ENCODE measurements around the gene DYRK2. TPM values are rescaled to one million over a fixed set of nuclear protein-coding genes. Genes with fewer than 3 reads are reported as not detected.

Gene DYRK2
- total RNA-seq (2014; rRNA removed; shearing (Covaris generic)) = 8.3 and 18.5 TPM in 2 replicates

- DNase-seq (ENCODE audit: low read depth) = peak; percentile 75
These were observed at the start of gene DYRK2 for GRCh38 chr12:67648521-67649260. Gene DYRK2, plus strand, starts transcription at chr12:67648745. Its CDS starts 389 bp downstream, at chr12:67649134.

- DNase-seq (ENCODE audit: low read depth) = no peak
These were observed 48.9 kb upstream of the DYRK2 start for GRCh38 chr12:67599691-67600090.

DNA sequence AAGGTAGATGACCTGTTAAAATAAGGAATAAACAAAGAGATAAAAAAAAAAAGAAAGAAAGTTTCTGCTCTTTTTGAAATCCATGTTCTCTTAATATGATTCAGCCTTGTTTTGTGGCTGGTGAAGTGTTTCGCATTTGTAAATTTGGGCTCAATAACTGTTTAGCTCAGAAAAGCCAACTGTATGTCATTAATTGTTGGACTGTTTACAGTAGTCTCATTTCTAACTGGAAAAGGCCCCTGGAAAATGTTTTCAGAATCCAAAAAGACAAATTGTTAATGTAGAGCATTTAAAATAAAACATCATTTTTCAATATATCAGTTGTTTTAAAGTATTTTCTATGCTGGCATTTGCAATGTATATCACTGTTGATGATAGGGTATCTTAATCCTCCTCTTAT, 47.4 kb upstream of the DYRK2 start:
- DNase-seq (ENCODE audit: low read depth) = no peak

DNA sequence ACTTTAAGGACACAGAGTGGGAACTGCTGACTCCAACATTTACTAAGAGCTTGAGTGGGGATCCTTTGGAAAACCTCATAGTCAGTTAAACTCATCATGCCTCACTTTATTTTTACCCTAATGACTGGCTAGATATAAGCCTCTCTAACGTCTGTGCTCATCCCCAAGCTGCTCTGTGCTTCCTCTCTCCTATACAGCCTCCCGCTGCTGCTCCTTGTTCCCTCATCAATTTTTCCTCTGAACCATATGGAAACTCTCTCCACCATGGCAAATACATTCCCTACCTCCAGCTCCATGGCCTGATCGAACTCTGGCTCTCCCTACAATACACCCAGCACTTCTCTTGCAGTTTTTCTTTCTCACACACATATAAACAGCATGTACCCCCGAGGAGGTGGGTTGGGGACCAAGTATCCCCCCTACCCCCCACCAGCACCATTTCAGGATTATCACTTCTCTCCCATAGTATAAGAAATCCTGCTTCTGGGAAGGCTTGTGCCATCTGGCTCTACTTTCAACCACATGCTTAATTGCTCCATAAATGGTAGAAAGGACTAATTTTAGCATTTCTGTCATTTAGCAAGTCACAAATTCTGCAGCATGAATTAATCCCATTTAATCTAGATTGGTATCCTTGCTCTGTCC, 39.2 kb upstream of the DYRK2 start:
- no peak for DNase-seq (ENCODE audit: low read depth)

- DNase-seq (ENCODE audit: low read depth) = no peak
These were observed 35.5 kb upstream of the DYRK2 start for GRCh38 chr12:67613040-67613439.

DNA sequence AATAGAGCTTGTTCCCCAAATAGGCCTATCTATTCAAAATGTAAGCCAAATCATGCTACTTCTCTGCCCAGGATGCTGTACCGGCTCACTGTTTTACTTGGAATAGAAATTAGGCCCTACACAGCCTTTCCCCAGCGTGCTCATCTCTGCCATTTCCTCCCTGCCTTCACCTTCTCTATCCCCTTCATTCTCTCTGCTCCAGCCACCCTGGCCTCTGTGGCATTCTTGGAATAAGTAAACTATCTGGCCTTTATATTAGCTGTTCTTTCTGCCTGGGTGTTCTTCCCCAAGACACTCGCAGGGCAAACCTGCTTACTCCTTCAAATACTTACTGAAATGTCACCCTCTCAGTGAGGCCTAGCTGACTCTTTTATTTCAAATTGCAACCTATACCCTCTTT, 30.9 kb upstream of the DYRK2 start:
- DNase-seq (ENCODE audit: low read depth) = no peak

DNA sequence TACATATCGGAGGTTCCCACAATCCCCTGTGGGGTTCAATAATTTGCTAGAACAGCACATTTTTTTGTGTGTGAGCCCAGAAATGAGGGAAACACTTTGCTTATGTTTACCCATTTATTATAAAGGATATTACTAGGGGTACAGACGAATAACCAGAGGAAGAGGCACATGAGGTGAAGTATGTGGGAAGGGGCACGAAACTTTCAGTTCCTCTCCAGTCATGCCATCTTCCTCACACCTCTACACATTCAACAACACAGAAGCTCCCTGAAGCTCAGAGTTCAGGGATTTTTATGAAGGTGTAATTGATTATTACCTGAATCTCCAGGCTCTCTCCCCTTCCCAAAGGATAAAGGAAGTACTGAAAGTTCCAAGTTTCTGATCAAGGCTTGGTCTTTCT, 30.2 kb upstream of the DYRK2 start:
- no peak for DNase-seq (ENCODE audit: low read depth)

DNA sequence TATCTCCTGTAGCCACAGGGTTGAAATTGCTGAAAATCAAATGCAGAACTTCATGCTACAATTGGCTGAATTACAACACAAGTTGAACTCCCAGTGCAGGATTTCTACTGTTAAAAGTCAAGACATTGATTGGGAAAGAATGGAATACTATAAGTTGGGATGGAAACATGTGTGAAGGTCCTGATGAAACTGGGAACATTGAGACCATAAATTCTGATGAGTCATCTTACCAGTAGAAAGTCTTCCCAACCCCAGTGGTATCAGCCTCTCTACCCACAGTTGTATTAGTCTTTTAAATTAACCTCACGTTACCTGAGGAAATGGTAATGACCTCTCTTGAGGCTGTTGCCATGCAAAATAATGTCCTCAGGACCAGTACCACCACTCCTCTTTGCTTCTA, 27.4 kb upstream of the DYRK2 start:
- peak; percentile 4 for DNase-seq (ENCODE audit: low read depth)

- DNase-seq (ENCODE audit: low read depth) = no peak
These were observed 26.6 kb upstream of the DYRK2 start for GRCh38 chr12:67621926-67622325.

DNA sequence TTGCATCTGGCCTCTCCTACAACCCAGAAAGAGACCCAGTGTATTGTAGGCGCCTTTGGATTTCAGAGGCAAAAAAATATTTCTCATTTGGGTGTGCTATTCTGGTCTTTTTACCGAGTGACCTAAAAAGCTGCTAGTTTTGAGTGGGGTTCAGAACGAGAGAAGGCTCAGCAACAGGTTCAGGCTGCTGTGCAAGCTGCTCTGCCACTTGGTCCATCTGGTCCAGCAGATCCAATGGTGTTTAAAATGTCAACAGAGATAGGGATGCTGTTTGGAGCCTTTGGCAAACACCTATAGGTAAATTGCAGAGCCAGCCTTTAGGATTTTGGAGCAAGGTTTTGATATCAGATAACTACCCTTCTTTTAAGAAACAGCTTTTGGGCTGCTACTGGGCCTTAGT, 25.3 kb upstream of the DYRK2 start:
- DNase-seq (ENCODE audit: low read depth) = no peak

DNA sequence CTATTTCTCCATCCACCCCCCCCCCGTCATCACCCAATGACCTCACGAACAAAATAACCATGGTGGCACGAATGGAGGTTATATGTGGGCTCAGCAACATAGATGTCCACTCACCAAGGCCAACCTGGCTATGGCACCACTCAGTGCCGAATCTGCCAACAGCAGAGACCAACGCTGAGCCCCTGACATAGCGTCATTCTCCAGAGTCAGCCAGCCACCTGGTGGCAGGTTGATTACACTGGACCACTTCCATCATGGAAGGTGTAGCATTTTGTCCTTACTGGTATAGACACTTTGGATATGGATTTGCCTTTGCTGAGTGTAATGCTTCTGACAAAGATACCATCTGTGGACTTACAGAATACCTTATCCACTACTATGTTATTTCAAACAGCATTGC, 24.2 kb upstream of the DYRK2 start:
- no peak for DNase-seq (ENCODE audit: low read depth)

GRCh38 chr12:67625004-67625403, 23.5 kb upstream of the DYRK2 start:
- DNase-seq (ENCODE audit: low read depth) = no peak

- DNase-seq (ENCODE audit: low read depth) = no peak
These were observed 22.4 kb upstream of the DYRK2 start for GRCh38 chr12:67626156-67626555.

- DNase-seq (ENCODE audit: low read depth) = peak; percentile 76
These were observed 18.0 kb upstream of the DYRK2 start for GRCh38 chr12:67630373-67631088.

GRCh38 chr12:67632005-67632404, 16.5 kb upstream of the DYRK2 start:
- no peak for DNase-seq (ENCODE audit: low read depth)

GRCh38 chr12:67633024-67633610, 15.4 kb upstream of the DYRK2 start:
- no peak for DNase-seq (ENCODE audit: low read depth)

- no peak for DNase-seq (ENCODE audit: low read depth)
These were observed 14.8 kb upstream of the DYRK2 start for GRCh38 chr12:67633708-67634107.

- DNase-seq (ENCODE audit: low read depth) = no peak
These were observed 14.2 kb upstream of the DYRK2 start for GRCh38 chr12:67634303-67634761.

GRCh38 chr12:67637718-67638117, 10.8 kb upstream of the DYRK2 start:
- no peak for DNase-seq (ENCODE audit: low read depth)

DNA sequence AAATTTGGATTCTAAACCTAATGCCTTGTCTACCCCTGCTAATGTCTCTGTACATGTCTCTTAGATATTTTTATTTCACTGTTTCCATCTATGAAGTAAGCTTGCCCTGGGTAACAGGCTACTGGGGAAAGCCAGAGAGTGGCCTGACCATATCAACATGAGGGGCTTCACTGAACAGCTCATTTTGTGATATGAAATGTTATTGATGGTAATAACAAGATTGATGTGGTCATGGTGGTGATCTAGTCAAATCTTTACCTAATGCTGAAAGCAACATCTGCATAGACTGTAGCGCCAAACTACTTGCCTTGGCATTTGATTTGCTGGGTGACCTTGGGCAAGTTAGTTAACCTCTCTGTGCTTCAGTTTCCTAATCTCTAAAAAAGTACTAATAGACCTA, 9.9 kb upstream of the DYRK2 start:
- DNase-seq (ENCODE audit: low read depth) = no peak

DNA sequence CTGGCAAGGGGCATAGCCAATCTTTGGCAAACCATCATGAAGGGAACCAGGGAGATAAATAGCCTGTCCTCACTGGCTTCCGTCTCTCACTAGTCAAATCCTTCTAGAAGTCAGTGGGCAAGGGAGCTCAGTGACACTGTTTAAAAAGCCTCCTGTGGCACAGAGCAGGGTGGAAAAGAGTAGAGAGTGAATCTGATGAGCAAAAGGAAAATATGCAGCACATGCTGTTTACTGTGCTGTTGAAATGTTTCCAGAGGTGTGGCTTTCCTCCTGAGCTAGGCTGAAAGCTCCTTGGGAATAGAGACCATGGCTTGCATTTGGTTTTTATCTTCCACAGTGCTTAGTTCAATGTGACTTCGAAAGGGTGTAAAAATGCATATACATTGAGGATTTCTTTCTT, 7.7 kb upstream of the DYRK2 start:
- DNase-seq (ENCODE audit: low read depth) = no peak

GRCh38 chr12:67645126-67645525, 3.4 kb upstream of the DYRK2 start:
- DNase-seq (ENCODE audit: low read depth) = no peak
